HG02642 (cell line): Measurements from ENCODE around the gene WDFY3.
A peak's percentile ranks its signal among the peaks of the same experiment; 100 is the strongest.
"Not testable (repeated sequence)": the region's sequence is repeated elsewhere in the genome, so short reads cannot be mapped to it uniquely, and the experiment has no call there.

Experiments
- ATAC-seq: cut with Tn5 transposase; IDR thresholded peaks from one replicate; pipeline ENCODE4 v1.9.1; 2021; ENCODE audit warnings: mild to moderate bottlenecking; ENCODE audit not compliant: unreplicated experiment, poor library complexity

Gene WDFY3

GRCh38 chr4:84806541-84806940, 159.9 kb downstream of the WDFY3 start:
- ATAC-seq, result not testable (repeated sequence)

GRCh38 chr4:84804136-84804535, 162.4 kb downstream of the WDFY3 start:
- ATAC-seq, result no peak

GRCh38 chr4:84803720-84804119, 162.8 kb downstream of the WDFY3 start:
- ATAC-seq, result no peak

GRCh38 chr4:84803116-84803515, 163.4 kb downstream of the WDFY3 start:
- ATAC-seq, result no peak

GRCh38 chr4:84800256-84800655, 166.2 kb downstream of the WDFY3 start:
- no peak for ATAC-seq

- no peak for ATAC-seq
These were observed 167.2 kb downstream of the WDFY3 start for GRCh38 chr4:84799318-84799717.

GRCh38 chr4:84796394-84796793, 170.1 kb downstream of the WDFY3 start:
- no peak for ATAC-seq

GRCh38 chr4:84792366-84793301, 173.9 kb downstream of the WDFY3 start:
- no peak for ATAC-seq

GRCh38 chr4:84790769-84791565, 175.5 kb downstream of the WDFY3 start:
- ATAC-seq, result no peak

GRCh38 chr4:84786478-84786877, 180.0 kb downstream of the WDFY3 start:
- no peak for ATAC-seq

GRCh38 chr4:84782517-84782916, 184.0 kb downstream of the WDFY3 start:
- no peak for ATAC-seq

- ATAC-seq, result no peak
These were observed 185.8 kb downstream of the WDFY3 start for GRCh38 chr4:84780719-84781118.

GRCh38 chr4:84778041-84778440, 188.4 kb downstream of the WDFY3 start:
- no peak for ATAC-seq

- no peak for ATAC-seq
These were observed 199.3 kb downstream of the WDFY3 start for GRCh38 chr4:84767168-84767567.

GRCh38 chr4:84753321-84753972, 213.0 kb downstream of the WDFY3 start:
- ATAC-seq, result no peak

- no peak for ATAC-seq
These were observed 214.8 kb downstream of the WDFY3 start for GRCh38 chr4:84751707-84752106.

GRCh38 chr4:84750960-84751283, 215.6 kb downstream of the WDFY3 start:
- no peak for ATAC-seq

GRCh38 chr4:84750260-84750959, 216.1 kb downstream of the WDFY3 start:
- ATAC-seq, result peak; percentile 76

GRCh38 chr4:84740057-84740456, 226.4 kb downstream of the WDFY3 start:
- ATAC-seq, result no peak

- ATAC-seq, result no peak
These were observed 227.9 kb downstream of the WDFY3 start for GRCh38 chr4:84738622-84739021.
